Osteocyte (in vitro differentiated cells): ENCODE data around the gene ANO9. TPM values are rescaled to one million over a fixed set of nuclear protein-coding genes. Genes with fewer than 3 reads are reported as not detected.

Experiments used
- DNase-seq: peaks from one replicate; pipeline ENCODE4 v3.0.0; 2021; ENCODE audit warnings: mixed read lengths; ENCODE audit not compliant: unreplicated experiment; ENCODE audit errors: extremely low spot score
- H3K27ac Mint-ChIP-seq: one replicate; pipeline ENCODE4 v1.8.0; 2021; ENCODE audit warnings: mild to moderate bottlenecking, mixed read lengths; ENCODE audit not compliant: unreplicated experiment
- H3K27me3 Mint-ChIP-seq: one replicate; pipeline ENCODE4 v1.8.0; 2021; ENCODE audit warnings: mixed read lengths; ENCODE audit not compliant: unreplicated experiment
- H3K36me3 Mint-ChIP-seq: one replicate; pipeline ENCODE4 v1.8.0; 2021; ENCODE audit warnings: mixed read lengths; ENCODE audit not compliant: unreplicated experiment
- H3K4me1 Mint-ChIP-seq: one replicate; pipeline ENCODE4 v1.8.0; 2021; ENCODE audit warnings: mixed read lengths; ENCODE audit not compliant: unreplicated experiment
- H3K4me3 Mint-ChIP-seq: one replicate; pipeline ENCODE4 v1.8.0; 2021; ENCODE audit warnings: mild to moderate bottlenecking, moderate library complexity, mixed read lengths; ENCODE audit not compliant: unreplicated experiment
- H3K9me3 Mint-ChIP-seq: one replicate; pipeline ENCODE4 v1.8.0; 2021; ENCODE audit warnings: mixed read lengths; ENCODE audit not compliant: unreplicated experiment
- CTCF ChIP-seq: fragments of 200-600 bp; sonication (generic); IDR thresholded peaks from 2 replicates; pipeline ENCODE4 v1.5.0; 2021; ENCODE audit warnings: antibody characterized with exemption, mild to moderate bottlenecking, moderate library complexity
- total RNA-seq: library from RNA; stranded (reverse); gene quantifications from 2 replicates; pipeline ENCODE4 v1.2.1, GENCODE V29; 2021

The ANO9 gene
- total RNA-seq, 1 donor from 2014 or later, result not detected

DNA sequence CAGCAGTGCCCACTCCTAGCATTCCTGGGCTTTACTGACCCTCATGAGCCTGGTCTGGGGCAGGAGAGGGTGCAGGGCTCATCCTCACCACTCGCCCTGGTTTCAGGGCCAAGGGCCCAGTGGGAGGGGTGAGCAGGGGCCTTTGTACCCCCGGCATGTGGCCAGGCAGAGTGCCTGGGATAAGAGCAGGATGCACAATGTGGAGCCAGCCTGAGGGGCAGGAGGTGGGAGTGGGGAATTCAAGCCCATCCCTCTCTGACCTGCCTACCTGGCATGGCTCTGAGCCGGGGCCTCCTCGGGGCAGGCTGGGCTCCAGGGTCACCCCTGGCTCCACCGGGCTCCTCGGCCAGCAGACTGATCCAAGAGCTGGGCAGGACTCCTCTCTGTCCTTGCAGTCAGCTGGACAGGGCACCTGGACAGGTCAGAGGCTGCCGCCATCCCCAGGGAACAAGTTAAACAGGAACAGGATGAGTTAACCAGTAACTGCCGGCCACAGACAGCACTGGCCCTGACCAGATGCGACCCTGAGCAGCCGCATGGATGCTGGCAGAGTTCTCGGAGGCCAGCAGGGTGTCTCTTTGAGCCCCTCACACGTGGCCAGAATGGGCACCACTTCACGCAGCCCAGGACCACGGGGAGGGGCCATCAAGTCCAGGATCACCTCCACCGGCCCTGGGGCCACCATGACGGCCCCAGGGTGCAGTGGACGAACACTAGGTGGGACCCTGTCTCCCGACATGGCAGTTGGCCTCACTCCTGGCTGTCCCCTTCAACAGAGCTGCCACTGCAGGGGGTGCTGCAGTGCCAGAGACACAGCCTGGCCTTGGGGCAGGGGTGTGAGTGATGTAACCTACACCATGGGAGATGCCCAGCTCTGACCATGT, 32.0 kb downstream of the ANO9 start:
- Mint-ChIP-seq H3K9me3 (no peaks in the 10 kb centered on the region), H3K4me1 (peaks cover 31% of the 10 kb centered on the region), H3K36me3 (no peaks in the 10 kb centered on the region), H3K4me3 (no peak overlapping the region), H3K27me3 (no peaks in the 10 kb centered on the region), H3K27ac (no peak overlapping the region)
- TF ChIP-seq CTCF, result no peak
- DNase-seq, result no peak

- TF ChIP-seq CTCF, result no peak
- Mint-ChIP-seq H3K27ac (no peak overlapping the region), H3K9me3 (no peaks in the 10 kb centered on the region), H3K4me3 (no peak overlapping the region), H3K4me1 (peaks cover 24% of the 10 kb centered on the region), H3K27me3 (no peaks in the 10 kb centered on the region), H3K36me3 (no peaks in the 10 kb centered on the region)
- DNase-seq, result no peak
These were observed 32.7 kb downstream of the ANO9 start for GRCh38 chr11:409008-409599.

DNA sequence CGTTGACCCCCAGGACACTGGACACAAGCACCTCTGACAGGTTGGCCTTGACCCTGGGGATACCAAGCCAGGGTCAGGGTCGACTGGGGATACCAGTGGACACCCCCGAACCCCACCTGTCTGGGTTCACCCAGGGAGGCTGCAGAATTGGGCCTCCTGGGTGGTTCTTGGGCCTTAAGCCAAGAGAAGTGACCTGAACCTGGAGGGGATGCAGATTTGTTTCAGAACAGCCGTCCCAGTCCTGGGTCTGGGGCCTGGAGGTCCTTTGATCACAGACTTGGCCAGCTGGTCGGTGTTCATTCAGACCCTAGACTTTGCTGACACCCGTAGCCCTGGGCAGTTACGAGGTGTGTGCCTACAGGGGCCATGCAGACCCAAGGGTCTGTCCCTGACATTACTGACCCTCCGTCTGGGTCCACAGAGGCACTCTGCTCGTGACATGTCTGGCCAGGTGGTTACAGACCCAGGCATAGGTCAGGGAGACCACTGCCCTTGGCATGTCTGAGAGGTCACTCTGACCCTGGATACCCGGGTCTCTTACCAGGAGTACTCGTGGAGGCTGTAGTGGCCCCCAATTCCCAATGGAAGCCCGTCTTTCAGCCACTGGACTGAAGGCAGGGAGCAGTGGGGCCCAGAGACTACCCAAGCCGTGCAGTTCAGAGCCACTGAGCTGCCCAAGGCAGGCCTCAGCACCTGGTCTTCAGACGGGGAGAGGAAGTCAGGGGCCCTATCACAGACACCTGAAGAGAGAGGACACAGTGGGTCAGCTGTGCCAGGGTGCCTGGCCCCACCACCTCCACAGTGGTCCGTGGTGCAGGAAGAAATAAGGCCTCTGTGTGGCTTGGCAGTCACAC, 33.4 kb downstream of the ANO9 start:
- TF ChIP-seq CTCF, result no peak
- H3K9me3 Mint-ChIP-seq, result no peaks in the 10 kb centered on the region

DNA sequence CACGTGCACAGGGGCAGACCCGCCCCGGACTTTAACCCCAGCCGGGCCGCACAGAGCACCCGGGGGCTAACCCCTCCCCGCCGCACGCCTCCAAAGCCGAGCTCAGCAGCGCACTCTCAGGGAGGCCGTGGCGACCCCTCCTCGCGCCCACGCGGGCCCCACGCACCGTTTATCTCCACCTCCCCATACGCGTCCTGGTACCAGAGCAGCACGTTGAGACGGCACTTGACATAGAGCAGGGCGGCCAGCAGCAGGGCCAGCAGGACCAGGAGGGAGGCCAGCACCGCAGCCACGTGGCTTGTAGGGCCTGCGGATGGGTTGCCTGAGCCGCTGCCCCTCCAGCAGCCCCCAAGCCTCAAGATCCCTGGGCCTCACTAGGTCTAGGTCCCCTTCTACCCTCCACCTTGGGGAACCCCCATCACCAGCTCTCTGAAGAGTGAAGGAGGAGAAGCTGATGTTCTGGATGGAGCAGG, 34.1 kb downstream of the ANO9 start:
- Mint-ChIP-seq H3K27ac (no peak overlapping the region), H3K27me3 (no peaks in the 10 kb centered on the region), H3K36me3 (no peaks in the 10 kb centered on the region), H3K4me1 (peaks cover 19% of the 10 kb centered on the region), H3K9me3 (no peaks in the 10 kb centered on the region), H3K4me3 (no peak overlapping the region)
- no peak for TF ChIP-seq CTCF
- DNase-seq, result no peak

More for the DNA sequence above, 33.4 kb downstream of the ANO9 start:
- Mint-ChIP-seq H3K27ac (no peak overlapping the region), H3K4me1 (peaks cover 23% of the 10 kb centered on the region), H3K4me3 (no peak overlapping the region), H3K27me3 (no peaks in the 10 kb centered on the region), H3K36me3 (no peaks in the 10 kb centered on the region)
- no peak for DNase-seq
